Activated CD8-positive, alpha-beta memory T cell treated with anti-CD3 and anti-CD28 coated beads for 1 hour (primary cell): ENCODE measurements around the gene PLCB2.

Experiments
- DNase-seq, 2 donors: peaks; one replicate each; pipeline ENCODE4 v3.0.0-alpha.2; 2020; ENCODE audit warnings: low read depth in 1 of 2; ENCODE audit errors: extremely low read depth in 1 of 2

The PLCB2 gene

DNA sequence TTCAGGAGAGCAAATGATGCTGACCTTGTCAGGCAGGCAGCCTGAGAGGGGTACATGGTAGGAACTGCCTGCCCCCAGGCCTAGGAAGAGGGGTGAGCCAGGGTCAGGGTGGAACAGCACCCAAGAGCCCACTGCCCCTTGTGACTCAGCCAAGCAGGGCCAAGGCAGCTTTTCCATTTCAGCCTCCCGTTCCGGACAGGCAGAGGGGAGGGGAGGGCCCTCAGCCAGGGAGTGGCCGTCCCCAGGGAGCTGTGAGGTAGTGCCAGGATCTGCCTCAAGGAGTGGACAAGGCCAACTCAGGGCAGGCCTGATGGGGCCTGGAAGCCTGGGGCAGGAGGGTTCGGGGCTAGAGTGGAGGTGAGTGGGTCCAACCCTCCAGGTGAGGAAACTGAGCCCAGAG, 19.8 kb downstream of the PLCB2 start:
- no peak for DNase-seq

DNA sequence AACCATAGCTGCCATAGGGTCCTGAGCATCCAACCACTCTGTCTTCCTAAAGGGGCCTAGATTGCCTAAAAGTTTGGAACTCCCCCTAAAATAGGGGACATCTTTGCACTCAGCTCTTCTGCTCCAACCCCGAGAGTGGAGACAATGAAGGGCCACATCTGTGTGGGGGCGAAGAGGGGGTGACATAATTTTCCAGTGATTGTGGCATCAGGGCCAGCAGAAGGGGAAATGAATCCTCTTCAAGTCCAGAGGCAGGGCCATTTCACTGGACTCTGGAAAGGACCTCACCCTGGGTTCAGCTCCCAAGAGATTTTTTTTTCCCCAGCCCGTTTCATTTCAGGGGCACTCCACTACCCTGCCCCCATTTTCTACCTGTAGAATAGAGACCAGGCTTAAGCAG, 20.2 kb downstream of the PLCB2 start:
- no peak for DNase-seq

- no peak for DNase-seq
These were observed 20.9 kb downstream of the PLCB2 start for GRCh38 chr15:40286794-40287193.

DNA sequence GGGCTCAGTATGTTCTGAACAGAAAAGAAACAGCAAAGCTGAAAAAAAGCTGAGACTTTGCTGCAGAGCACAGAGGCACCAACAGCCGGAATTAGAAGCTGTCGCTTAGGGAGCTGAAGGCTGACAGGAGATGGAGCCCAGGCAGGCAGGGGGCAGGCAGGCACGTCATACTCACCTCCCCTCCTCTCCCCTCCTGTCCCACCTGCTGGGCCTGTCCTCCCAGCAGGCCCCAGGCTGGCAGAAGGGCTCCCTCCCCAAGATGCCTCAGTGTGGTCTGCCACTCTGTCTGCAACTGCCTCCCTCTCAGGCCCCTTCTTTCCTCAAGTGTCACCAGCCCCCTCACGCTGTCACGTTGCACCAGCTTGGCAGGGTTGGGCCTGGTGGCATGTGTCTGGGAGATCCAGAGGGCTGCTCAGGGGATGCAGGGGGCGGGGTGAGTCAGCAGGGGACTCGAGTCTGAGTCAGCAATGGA, 21.6 kb downstream of the PLCB2 start:
- no peak for DNase-seq

GRCh38 chr15:40285554-40286011, 22.2 kb downstream of the PLCB2 start:
- no peak for DNase-seq

DNA sequence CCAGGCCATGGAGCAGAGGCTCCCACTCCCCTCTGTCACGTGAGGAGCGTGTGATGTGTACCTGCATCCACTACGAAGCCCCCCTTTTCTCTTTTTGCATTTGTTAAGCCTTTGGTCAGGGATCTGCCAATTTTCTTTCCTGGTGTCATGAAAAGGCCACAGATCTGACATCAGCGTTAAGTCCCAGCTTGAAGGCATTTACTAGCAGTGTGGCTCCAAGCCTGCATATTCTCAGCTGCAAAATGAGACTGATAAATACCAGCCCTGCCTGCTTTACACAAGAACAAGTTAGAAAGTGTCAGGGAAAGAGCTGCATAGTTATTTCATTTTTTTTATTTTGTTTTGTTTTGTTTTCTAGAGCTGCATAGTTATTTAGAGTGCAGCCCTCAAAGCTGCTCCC, 22.6 kb downstream of the PLCB2 start:
- no peak for DNase-seq

DNA sequence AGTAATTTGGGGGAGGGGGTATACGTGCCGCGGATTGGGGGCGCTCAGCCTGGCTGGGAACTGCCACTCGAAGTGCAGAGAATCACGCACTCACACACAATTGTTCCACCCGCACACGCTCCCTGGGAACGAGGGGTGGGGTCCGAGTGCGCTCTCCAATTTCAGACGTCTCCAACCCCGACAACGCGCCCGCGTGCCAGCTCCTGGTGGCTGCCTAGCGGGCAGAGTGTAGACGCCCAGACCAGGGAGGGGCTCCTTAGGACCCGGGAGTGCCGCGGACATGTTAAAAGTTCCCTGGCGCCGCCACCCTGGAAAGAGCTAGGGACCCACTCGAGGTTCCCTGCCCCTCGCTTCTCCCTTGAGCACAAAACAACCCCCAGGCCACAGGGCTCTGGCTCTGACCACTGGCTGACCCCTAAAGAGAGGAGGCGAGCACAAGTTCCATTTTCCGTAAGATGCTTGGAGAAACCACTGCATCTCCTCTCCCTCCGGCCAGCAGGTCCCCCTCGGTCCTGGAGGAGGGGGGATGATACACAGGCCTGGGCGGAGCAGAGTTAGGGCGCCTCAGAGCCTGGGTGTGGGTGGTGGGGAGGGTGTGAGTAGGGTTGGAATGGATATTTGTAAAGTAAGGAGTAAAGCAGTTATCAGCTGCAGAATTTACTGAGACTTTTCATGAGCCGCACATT, 24.0 kb downstream of the PLCB2 start:
- no peak for DNase-seq

- DNase-seq: peak in 1 of 2 donors; percentile 25
These were observed 24.7 kb downstream of the PLCB2 start, which contains the start of gene ANKRD63 for GRCh38 chr15:40282869-40283614. ANKRD63 (minus strand) TSS chr15:40283064; CDS start chr15:40282586, 478 bp downstream.

GRCh38 chr15:40282147-40282868, 25.4 kb downstream of the PLCB2 start:
- DNase-seq: peak in 1 of 2 donors; percentile 34

DNA sequence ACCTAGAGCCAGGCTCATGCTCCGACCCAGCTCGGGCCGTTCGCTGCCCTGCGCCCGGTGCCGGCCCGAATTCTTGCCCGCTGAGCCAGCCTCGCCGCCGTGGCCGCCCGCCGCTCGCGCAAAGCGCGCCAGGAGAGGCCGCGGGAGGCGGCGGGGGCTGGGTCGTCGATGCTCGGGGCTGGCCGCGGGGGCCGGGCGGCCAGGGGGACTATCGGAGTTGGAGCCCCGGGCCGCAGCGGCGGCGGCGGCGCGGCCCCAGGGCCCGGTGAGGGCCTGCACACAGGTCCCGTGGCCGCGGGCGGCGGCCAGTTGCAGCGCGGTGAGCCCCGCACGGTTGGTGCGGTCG, 26.0 kb downstream of the PLCB2 start:
- DNase-seq: no peak

- no peak for DNase-seq
These were observed 26.5 kb downstream of the PLCB2 start for GRCh38 chr15:40281057-40281800.

GRCh38 chr15:40280260-40281056, 27.3 kb downstream of the PLCB2 start:
- DNase-seq: no peak

GRCh38 chr15:40279437-40280141, 28.1 kb downstream of the PLCB2 start:
- peak; percentile 27 to 63 for DNase-seq

DNA sequence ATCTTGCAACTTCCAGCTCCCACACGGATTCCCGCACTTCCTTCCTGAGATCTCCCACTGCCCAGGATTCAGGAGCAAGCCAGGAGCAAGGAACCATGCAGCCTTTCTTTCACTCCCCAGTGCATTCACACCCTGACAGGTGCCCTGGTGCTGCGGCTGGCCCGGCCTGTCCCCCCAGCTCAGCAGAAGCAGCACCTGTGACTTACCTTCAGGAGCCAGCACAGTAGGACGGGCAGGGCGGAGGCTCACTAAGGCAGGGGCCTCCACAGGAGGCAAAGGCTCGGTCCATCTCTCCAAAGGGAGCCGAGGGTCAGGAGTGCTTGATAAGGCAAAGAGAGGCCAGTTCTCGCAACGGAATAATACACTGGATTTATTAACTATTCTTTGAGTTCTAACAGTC, 29.7 kb downstream of the PLCB2 start:
- DNase-seq: no peak

DNA sequence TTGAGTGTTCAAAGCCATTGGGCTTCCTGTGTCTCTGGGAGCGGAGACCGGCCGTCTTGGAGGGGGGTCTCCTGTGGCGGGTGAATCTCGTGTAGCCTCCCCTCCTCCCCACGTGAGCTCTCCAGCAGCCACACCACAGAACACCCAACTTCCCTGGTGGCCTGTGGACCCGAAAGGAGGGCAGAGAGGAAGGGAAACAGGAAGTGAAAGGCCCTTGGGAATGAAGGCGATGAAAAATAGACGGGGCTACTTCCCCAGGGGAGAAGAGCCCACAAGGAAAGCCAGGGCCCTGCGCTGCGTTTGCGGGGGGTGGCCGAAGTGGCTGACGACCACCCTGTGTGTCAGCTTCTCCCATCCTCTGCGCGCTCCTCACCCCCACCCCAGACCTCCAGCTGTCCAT, 30.3 kb downstream of the PLCB2 start:
- DNase-seq: no peak

DNA sequence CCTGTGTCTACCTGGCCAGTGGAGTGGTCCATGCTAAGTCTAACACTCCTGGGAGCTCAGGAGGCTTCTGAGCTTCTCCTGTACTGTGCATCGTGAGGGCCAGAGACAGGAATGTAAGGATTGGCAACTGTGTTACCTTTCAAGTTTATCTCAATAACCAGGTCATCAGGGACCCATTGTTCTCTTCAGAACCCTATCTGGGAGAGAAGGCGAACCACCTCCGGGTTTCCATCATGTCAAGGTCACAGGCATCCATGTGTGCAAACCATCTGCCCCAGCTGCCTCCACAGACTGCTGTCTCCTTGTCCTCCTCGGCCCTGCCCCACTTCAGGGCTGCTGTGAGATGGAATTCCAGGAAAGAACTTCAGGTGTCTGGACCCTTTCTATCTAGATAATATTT, 30.8 kb downstream of the PLCB2 start:
- DNase-seq: no peak

GRCh38 chr15:40275954-40276353, 31.8 kb downstream of the PLCB2 start:
- no peak for DNase-seq

GRCh38 chr15:40275523-40275922, 32.2 kb downstream of the PLCB2 start:
- no peak for DNase-seq
